B cell (primary cell): Measurements from ENCODE around the gene CACNG8. TPM values are rescaled to one million over a fixed set of nuclear protein-coding genes. Genes with fewer than 3 reads are reported as not detected.

Experiments
- ATAC-seq: fragments of 200-7000 bp; cut with Tn5 transposase; one replicate; pipeline ENCODE4 v1.10.0; 2021; ENCODE audit warnings: low read depth, mild to moderate bottlenecking, moderate number of reproducible peaks, moderate library complexity
- CTCF ChIA-PET: fragments of 350-600 bp; sonication (Branson Sonifier 250); formaldehyde crosslinking; loops from one replicate; lab custom pipeline; 2021; ENCODE audit warnings: antibody characterized with exemption, inconsistent platforms; lab: Charles Lee
- POLR2A ChIA-PET: fragments of 350-600 bp; sonication (Branson Sonifier 250); formaldehyde crosslinking; loops from one replicate; lab custom pipeline; 2021; ENCODE audit warnings: antibody characterized with exemption; lab: Charles Lee
- DNase-seq: peaks from one replicate; pipeline ENCODE4 v3.0.0; 2013
- H2AFZ ChIP-seq: 2 replicates; pipeline ENCODE4 v1.6.1; 2012; ENCODE audit warnings: mild to moderate bottlenecking, low read depth, low read length; ENCODE audit not compliant: insufficient read depth, poor library complexity, severe bottlenecking
- H3K27ac ChIP-seq, 2 donors: 1 replicate in 1 of 2; 2 replicates in 1 of 2; pipeline ENCODE4 v1.5.1; 2012 to 2013; ENCODE audit warnings: low read length in 2 of 2, mild to moderate bottlenecking in 2 of 2, moderate library complexity in 1 of 2
- H3K27me3 ChIP-seq, 4 experiments: fragments of 200-600 bp in 1 of 4; sonication (generic) in 1 of 4; replicated peaks in 1 of 4; 1 replicate in 2 of 4; 2 replicates in 2 of 4; pipeline versions ENCODE4 v1.6.1 to v1.7.0; 2013 to 2016; ENCODE audit warnings: low read length in 3 of 4, mild to moderate bottlenecking in 2 of 4, mixed read lengths in 1 of 4, moderate library complexity in 1 of 4; ENCODE audit not compliant: insufficient read depth in 4 of 4, control insufficient read depth in 3 of 4; ENCODE audit errors: control extremely low read depth in 1 of 4
- H3K36me3 ChIP-seq, 2 experiments: replicated peaks in 1 of 2; 1 replicate in 1 of 2; 2 replicates in 1 of 2; pipeline versions ENCODE4 v1.6.1 to v1.7.1; 2013; ENCODE audit warnings: low read length in 1 of 2; ENCODE audit not compliant: insufficient read depth in 2 of 2, control insufficient read depth in 1 of 2; ENCODE audit errors: control extremely low read depth in 1 of 2, extremely low read depth in 1 of 2
- H3K4me1 ChIP-seq, 2 donors: fragments of 200-600 bp in 1 of 2; sonication (generic) in 1 of 2; 1 replicate in 1 of 2; 2 replicates in 1 of 2; pipeline versions ENCODE4 v1.5.1 to v1.6.1; 2013 to 2017; ENCODE audit warnings: low read length in 2 of 2; ENCODE audit not compliant: control insufficient read depth in 2 of 2, insufficient read depth in 2 of 2
- H3K4me2 ChIP-seq: replicated peaks from 2 replicates; pipeline ENCODE3; 2012; ENCODE audit warnings: mild to moderate bottlenecking, low read depth, low read length; ENCODE audit not compliant: poor library complexity, severe bottlenecking
- H3K4me3 ChIP-seq, 5 experiments: fragments of 200-600 bp in 1 of 5; sonication (generic) in 1 of 5; 1 replicate in 3 of 5; 2 replicates in 2 of 5; pipeline versions ENCODE4 v1.5.1 to v1.7.0; 2011 to 2016; ENCODE audit warnings: low read length in 4 of 5, mild to moderate bottlenecking in 4 of 5, low read depth in 2 of 5, control low read depth in 1 of 5, moderate library complexity in 1 of 5; ENCODE audit not compliant: insufficient read depth in 1 of 5; ENCODE audit errors: control extremely low read depth in 1 of 5, extremely low read depth in 1 of 5
- H3K79me2 ChIP-seq: fragments of 200-600 bp; sonication (generic); one replicate; pipeline ENCODE4 v1.6.0; 2016; ENCODE audit warnings: low read length; ENCODE audit not compliant: control insufficient read depth, insufficient read depth
- H3K9ac ChIP-seq: fragments of 200-600 bp; sonication (generic); 2 replicates; pipeline ENCODE4 v1.6.1; 2017; ENCODE audit warnings: mild to moderate bottlenecking, low read length, moderate library complexity
- H3K9me3 ChIP-seq, 3 donors: one replicate each; pipeline versions ENCODE4 v1.6.1 to v1.7.1; 2013; ENCODE audit warnings: low read length in 2 of 3; ENCODE audit not compliant: control insufficient read depth in 2 of 3, insufficient read depth in 1 of 3; ENCODE audit errors: control extremely low read depth in 1 of 3
- H4K20me1 ChIP-seq: 2 replicates; pipeline ENCODE4 v1.6.0; 2012; ENCODE audit warnings: mild to moderate bottlenecking, low read length; ENCODE audit not compliant: insufficient read depth, control insufficient read depth, poor library complexity, severe bottlenecking
- H3K27ac Mint-ChIP-seq: one replicate; pipeline ENCODE4 v1.8.0; 2021; ENCODE audit warnings: mixed read lengths
- H3K27me3 Mint-ChIP-seq: one replicate; pipeline ENCODE4 v1.8.0; 2021; ENCODE audit warnings: mixed read lengths
- H3K4me1 Mint-ChIP-seq: one replicate; pipeline ENCODE4 v1.8.0; 2021; ENCODE audit warnings: mixed read lengths
- H3K4me3 Mint-ChIP-seq: one replicate; pipeline ENCODE4 v1.8.0; 2021; ENCODE audit warnings: mixed read lengths
- H3K9me3 Mint-ChIP-seq: one replicate; pipeline ENCODE4 v1.8.0; 2022; ENCODE audit warnings: mixed read lengths; ENCODE audit not compliant: insufficient read depth
- EZH2 ChIP-seq: IDR thresholded peaks from 2 replicates; pipeline ENCODE4 v1.6.1; 2012; ENCODE audit warnings: borderline replicate concordance, low read depth, mild to moderate bottlenecking, moderate library complexity, low read length; ENCODE audit not compliant: insufficient read depth, poor library complexity, severe bottlenecking
- WGBS: methylation state at CpG from one replicate; pipeline ENCODE4 v1.1.5; 2013; ENCODE audit warnings: missing lambda C conversion rate; ENCODE audit not compliant: insufficient coverage; 5-methylcytosine and 5-hydroxymethylcytosine counted together
- intact Hi-C: fragments of 100-400 bp; cut with micrococcal nuclease; formaldehyde crosslinking; loops from one replicate; pipeline ENCODE4 v1.10.0; 2022
- polyA plus RNA-seq: library from polyadenylated mRNA; depleted of rRNA; stranded (reverse); fragments of >200 nt; gene quantifications from 2 replicates; pipeline ENCODE4 v1.2.3, GENCODE V29; 2012
- total RNA-seq, 2 donors: library from RNA; stranded (reverse); fragments of 120-200 nt in 1 of 2; gene quantifications; 1 replicate in 1 of 2; 2 replicates in 1 of 2; pipeline versions ENCODE4 v1.2.3 to v1.2.4, GENCODE V29; 2013 to 2022
- TF ChIP-seq, protein P1 (sequence below): fragments of 200-600 bp; IDR thresholded peaks from one replicate; pipeline ENCODE4 v1.8.0; 2022; ENCODE audit warnings: antibody characterized with exemption, mild to moderate bottlenecking

CACNG8 gene
- total and polyA plus RNA-seq, 2 donors (not counting 1 experiment from before 2014, with no cell fraction given), result not detected

DNA sequence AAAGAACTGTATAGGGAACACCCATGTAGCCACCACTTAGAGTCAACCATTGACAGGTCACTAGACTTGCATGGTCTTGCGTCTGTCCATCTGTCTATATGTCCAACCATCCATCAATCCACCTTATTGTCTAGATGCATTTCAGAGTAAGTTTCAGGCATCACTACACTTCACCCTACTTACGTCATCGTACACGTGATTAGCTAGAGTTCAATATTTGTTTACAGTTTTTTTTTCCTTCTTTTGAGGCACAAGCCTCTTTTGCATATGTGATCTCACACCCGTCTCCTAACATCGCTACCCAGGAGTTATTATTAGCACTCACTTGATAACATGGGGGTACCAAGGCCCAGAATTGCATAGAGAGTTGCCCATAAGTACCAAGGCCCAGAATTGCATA, 46.7 kb upstream of the CACNG8 start:
- Histone ChIP-seq H3K9me3 (peaks cover 0 to 15% (median 0%) of the 10 kb centered on the region in 3 donors), H3K79me2 (no peaks in the 10 kb centered on the region), H3K4me1 (no peaks in the 10 kb centered on the region), H4K20me1 (no peaks in the 10 kb centered on the region), H3K27me3 (peaks cover 0 to 20% (median 5%) of the 10 kb centered on the region in 4 experiments), H3K36me3 (no peaks in the 10 kb centered on the region), H3K4me2 (no peak overlapping the region), H3K27ac (no peak overlapping the region), H3K9ac (no peak overlapping the region), H2AFZ (no peak overlapping the region), H3K4me3 (no peak overlapping the region)
- Mint-ChIP-seq H3K4me1 (peaks cover 2% of the 10 kb centered on the region), H3K27ac (no peak overlapping the region), H3K9me3 (peaks cover 4% of the 10 kb centered on the region), H3K4me3 (no peak overlapping the region), H3K27me3 (peaks cover 37% of the 10 kb centered on the region)
- ChIA-PET CTCF (no interaction called here), POLR2A (no interaction called here)
- TF ChIP-seq EZH2, result no peak
- TF ChIP-seq, protein P1, sequence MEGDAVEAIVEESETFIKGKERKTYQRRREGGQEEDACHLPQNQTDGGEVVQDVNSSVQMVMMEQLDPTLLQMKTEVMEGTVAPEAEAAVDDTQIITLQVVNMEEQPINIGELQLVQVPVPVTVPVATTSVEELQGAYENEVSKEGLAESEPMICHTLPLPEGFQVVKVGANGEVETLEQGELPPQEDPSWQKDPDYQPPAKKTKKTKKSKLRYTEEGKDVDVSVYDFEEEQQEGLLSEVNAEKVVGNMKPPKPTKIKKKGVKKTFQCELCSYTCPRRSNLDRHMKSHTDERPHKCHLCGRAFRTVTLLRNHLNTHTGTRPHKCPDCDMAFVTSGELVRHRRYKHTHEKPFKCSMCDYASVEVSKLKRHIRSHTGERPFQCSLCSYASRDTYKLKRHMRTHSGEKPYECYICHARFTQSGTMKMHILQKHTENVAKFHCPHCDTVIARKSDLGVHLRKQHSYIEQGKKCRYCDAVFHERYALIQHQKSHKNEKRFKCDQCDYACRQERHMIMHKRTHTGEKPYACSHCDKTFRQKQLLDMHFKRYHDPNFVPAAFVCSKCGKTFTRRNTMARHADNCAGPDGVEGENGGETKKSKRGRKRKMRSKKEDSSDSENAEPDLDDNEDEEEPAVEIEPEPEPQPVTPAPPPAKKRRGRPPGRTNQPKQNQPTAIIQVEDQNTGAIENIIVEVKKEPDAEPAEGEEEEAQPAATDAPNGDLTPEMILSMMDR, result no peak
- intact Hi-C loops, result no loop called here
- DNase-seq (no peak), ATAC-seq (no peak)
- WGBS, result 100% methylated on average over 1 of the region's 6 CpGs

DNA sequence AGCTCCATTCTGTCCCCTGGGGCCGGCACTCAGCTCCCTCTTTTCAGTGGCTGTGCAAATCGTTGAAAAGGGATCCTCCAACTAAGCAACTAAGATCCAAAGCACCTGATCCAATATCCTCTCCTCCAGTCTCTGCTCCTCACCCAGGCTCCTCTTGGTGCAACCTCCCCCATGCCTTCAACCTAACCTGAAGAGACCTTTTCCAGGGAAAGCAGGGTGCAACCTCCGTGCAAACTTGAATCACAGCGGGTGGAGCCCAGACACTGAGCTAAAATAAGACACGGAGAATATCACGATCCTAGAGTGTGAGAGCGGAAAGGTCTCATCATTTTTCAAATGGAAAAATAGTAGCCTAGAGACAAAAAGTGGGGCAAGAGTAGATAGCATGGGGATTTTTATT, 45.4 kb upstream of the CACNG8 start:
- H3K79me2 ChIP-seq, result no peaks in the 10 kb centered on the region
- Mint-ChIP-seq H3K27ac (no peak overlapping the region), H3K9me3 (peaks cover 4% of the 10 kb centered on the region), H3K4me1 (peaks cover 2% of the 10 kb centered on the region), H3K27me3 (peaks cover 24% of the 10 kb centered on the region), H3K4me3 (no peak overlapping the region)
- no peaks in the 10 kb centered on the region for H4K20me1 ChIP-seq
- no peak overlapping the region for H3K27ac ChIP-seq
- CTCF ChIA-PET, result no interaction called here
- ATAC-seq (no peak), DNase-seq (no peak)
- no peaks in the 10 kb centered on the region for H3K4me1 ChIP-seq
- peaks cover 0 to 12% (median 0%) of the 10 kb centered on the region in 3 donors for H3K9me3 ChIP-seq
- 92% methylated on average over 7 of the region's 7 CpGs for WGBS
- H2AFZ ChIP-seq, result no peak overlapping the region
- H3K9ac ChIP-seq, result no peak overlapping the region
- TF ChIP-seq EZH2, result no peak
- TF ChIP-seq, protein P1, result no peak
- peaks cover 0 to 9% (median 1%) of the 10 kb centered on the region in 4 experiments for H3K27me3 ChIP-seq
- intact Hi-C loops, result no loop called here
- H3K4me3 ChIP-seq, result no peak overlapping the region
- H3K36me3 ChIP-seq, result no peaks in the 10 kb centered on the region
- POLR2A ChIA-PET, result no interaction called here
- no peak overlapping the region for H3K4me2 ChIP-seq
